ENCODE data around the gene FKBP5.

Gene FKBP5

GRCh38 chr6:35654883-35655282 lies 33.8 kb downstream of the FKBP5 start:
- DNase-seq: no peak

GRCh38 chr6:35651244-35651643 lies 37.5 kb downstream of the FKBP5 start:
- no peak for DNase-seq

GRCh38 chr6:35650015-35650414 lies 38.7 kb downstream of the FKBP5 start:
- DNase-seq: no peak

- DNase-seq: no peak
These were observed 40.5 kb downstream of the FKBP5 start for GRCh38 chr6:35648203-35648602.

- no peak for DNase-seq
These were observed 41.3 kb downstream of the FKBP5 start for GRCh38 chr6:35647400-35647799.

GRCh38 chr6:35643162-35643535 lies 45.6 kb downstream of the FKBP5 start:
- DNase-seq: no peak

GRCh38 chr6:35642471-35643161 lies 46.1 kb downstream of the FKBP5 start:
- DNase-seq: no peak

GRCh38 chr6:35640017-35640664 lies 48.6 kb downstream of the FKBP5 start:
- DNase-seq: no peak

GRCh38 chr6:35638679-35639078 lies 50.0 kb downstream of the FKBP5 start:
- no peak for DNase-seq

GRCh38 chr6:35637911-35638310 lies 50.8 kb downstream of the FKBP5 start:
- DNase-seq: no peak

- no peak for DNase-seq
These were observed 52.8 kb downstream of the FKBP5 start for GRCh38 chr6:35635601-35636597.

- no peak for DNase-seq
These were observed 54.4 kb downstream of the FKBP5 start for GRCh38 chr6:35634316-35634715.

GRCh38 chr6:35633579-35634089 lies 55.1 kb downstream of the FKBP5 start:
- DNase-seq: no peak

GRCh38 chr6:35629876-35630378 lies 58.8 kb downstream of the FKBP5 start:
- no peak for DNase-seq

- no peak for DNase-seq
These were observed 62.3 kb downstream of the FKBP5 start for GRCh38 chr6:35626401-35626800.

GRCh38 chr6:35624341-35625070 lies 64.2 kb downstream of the FKBP5 start:
- no peak for DNase-seq

GRCh38 chr6:35622283-35622682 lies 66.4 kb downstream of the FKBP5 start:
- DNase-seq: no peak

- DNase-seq: no peak
These were observed 68.0 kb downstream of the FKBP5 start for GRCh38 chr6:35620706-35621105.

- DNase-seq: no peak
These were observed 75.0 kb downstream of the FKBP5 start for GRCh38 chr6:35613762-35614161.

- DNase-seq: no peak
These were observed 77.5 kb downstream of the FKBP5 start for GRCh38 chr6:35611240-35611639.

GRCh38 chr6:35610830-35611229 lies 77.9 kb downstream of the FKBP5 start:
- DNase-seq: no peak

GRCh38 chr6:35609588-35609987 lies 79.1 kb downstream of the FKBP5 start:
- no peak for DNase-seq

All from activated effector memory CD4-positive, alpha-beta T cell treated with anti-CD3 and anti-CD28 coated beads, Interleukin-2, amount 50 U/mL, for 16 hours (primary cell).